ENCODE measurements around the gene CACNB2. TPM values are rescaled to one million over a fixed set of nuclear protein-coding genes. Genes with fewer than 3 reads are reported as not detected.

Gene CACNB2
- total RNA-seq, 1 donor from 2014 or later: 13.1 TPM

- Mint-ChIP-seq H3K4me1 (peaks cover 25% of the 10 kb centered on the region), H3K27ac (no peak overlapping the region), H3K27me3 (ENCODE audit: low read depth) (no peaks in the 10 kb centered on the region), H3K4me3 (no peak overlapping the region), H3K9me3 (no peaks in the 10 kb centered on the region), H3K36me3 (no peaks in the 10 kb centered on the region)
- DNase-seq (ENCODE audit: low spot score in 2 of 2, unreplicated experiment in 2 of 2): no peak
- TF ChIP-seq CTCF (IDR thresholded peaks at IDR 0.05; ENCODE audit: unreplicated experiment): no peak
Observed at GRCh38 chr10:18216482-18216881, 76.3 kb downstream of the CACNB2 start.

- no peak overlapping the region for H3K27ac Mint-ChIP-seq
- no peak for DNase-seq (ENCODE audit: low spot score in 2 of 2, unreplicated experiment in 2 of 2)
- no peaks in the 10 kb centered on the region for H3K36me3 Mint-ChIP-seq
- H3K27me3 Mint-ChIP-seq (ENCODE audit: low read depth): no peaks in the 10 kb centered on the region
- peaks cover 19% of the 10 kb centered on the region for H3K4me1 Mint-ChIP-seq
- TF ChIP-seq CTCF (IDR thresholded peaks at IDR 0.05; ENCODE audit: unreplicated experiment): no peak
- no peaks in the 10 kb centered on the region for H3K9me3 Mint-ChIP-seq
- H3K4me3 Mint-ChIP-seq: no peak overlapping the region
Observed at GRCh38 chr10:18217577-18217976, 77.4 kb downstream of the CACNB2 start.

GRCh38 chr10:18219146-18219545 is 78.9 kb downstream of the CACNB2 start:
- peaks cover 19% of the 10 kb centered on the region for H3K4me1 Mint-ChIP-seq
- no peak for TF ChIP-seq CTCF (IDR thresholded peaks at IDR 0.05; ENCODE audit: unreplicated experiment)
- no peak for DNase-seq (ENCODE audit: low spot score in 2 of 2, unreplicated experiment in 2 of 2)
- no peaks in the 10 kb centered on the region for H3K27me3 Mint-ChIP-seq (ENCODE audit: low read depth)
- H3K36me3 Mint-ChIP-seq: no peaks in the 10 kb centered on the region
- no peak overlapping the region for H3K4me3 Mint-ChIP-seq
- no peaks in the 10 kb centered on the region for H3K9me3 Mint-ChIP-seq
- no peak overlapping the region for H3K27ac Mint-ChIP-seq

GRCh38 chr10:18221123-18221522 is 80.9 kb downstream of the CACNB2 start:
- H3K27ac Mint-ChIP-seq: no peak overlapping the region
- no peak overlapping the region for H3K4me3 Mint-ChIP-seq
- TF ChIP-seq CTCF (IDR thresholded peaks at IDR 0.05; ENCODE audit: unreplicated experiment): no peak
- DNase-seq (ENCODE audit: low spot score in 2 of 2, unreplicated experiment in 2 of 2): no peak
- H3K27me3 Mint-ChIP-seq (ENCODE audit: low read depth): no peaks in the 10 kb centered on the region
- H3K4me1 Mint-ChIP-seq: peaks cover 36% of the 10 kb centered on the region
- no peaks in the 10 kb centered on the region for H3K9me3 Mint-ChIP-seq
- H3K36me3 Mint-ChIP-seq: no peaks in the 10 kb centered on the region

- no peak overlapping the region for H3K27ac Mint-ChIP-seq
- no peaks in the 10 kb centered on the region for H3K36me3 Mint-ChIP-seq
- no peak overlapping the region for H3K4me3 Mint-ChIP-seq
Observed at GRCh38 chr10:18221882-18222281, 81.7 kb downstream of the CACNB2 start.

More at GRCh38 chr10:18221882-18222281, 81.7 kb downstream of the CACNB2 start:
- H3K4me1 Mint-ChIP-seq: peaks cover 41% of the 10 kb centered on the region
- DNase-seq (ENCODE audit: low spot score in 2 of 2, unreplicated experiment in 2 of 2): no peak
- no peaks in the 10 kb centered on the region for H3K27me3 Mint-ChIP-seq (ENCODE audit: low read depth)
- TF ChIP-seq CTCF (IDR thresholded peaks at IDR 0.05; ENCODE audit: unreplicated experiment): no peak
- no peaks in the 10 kb centered on the region for H3K9me3 Mint-ChIP-seq

Measured in mesothelial cell of epicardium (in vitro differentiated cells).